BJ (cell line): ENCODE results near the gene CDC25C. TPM values are rescaled to one million over a fixed set of nuclear protein-coding genes. Genes with fewer than 3 reads are reported as not detected.

Experiments used
- CTCF ChIA-PET: fragments of 350-600 bp; formaldehyde crosslinking; extraction: SDS; loops from one replicate; lab custom pipeline; 2021; ENCODE audit warnings: antibody characterized with exemption, inconsistent platforms; lab: Yijun Ruan, JAX
- POLR2A ChIA-PET: fragments of 300-600 bp; sonication (Branson Sonifier 250); formaldehyde crosslinking; extraction: SDS; loops from one replicate; lab custom pipeline; 2021; ENCODE audit warnings: antibody characterized with exemption; lab: Charles Lee
- DNase-seq: peaks from one replicate; pipeline ENCODE4 v3.0.0-alpha.2; 2011; ENCODE audit warnings: low read depth
- H3K27me3 ChIP-seq: 2 replicates; pipeline ENCODE4 v1.6.0; 2011; ENCODE audit warnings: low read length; ENCODE audit not compliant: control insufficient read depth, insufficient read depth
- H3K36me3 ChIP-seq: 2 replicates; pipeline ENCODE4 v1.5.1; 2011; ENCODE audit warnings: low read length; ENCODE audit not compliant: control insufficient read depth, insufficient read depth
- H3K4me3 ChIP-seq: 2 replicates; pipeline ENCODE4 v1.5.1; 2011; ENCODE audit warnings: low read depth, mild to moderate bottlenecking, control low read depth, low read length
- CTCF ChIP-seq: IDR thresholded peaks from 2 replicates; pipeline ENCODE4 v1.5.1; 2011; ENCODE audit warnings: low read depth, mild to moderate bottlenecking, control low read depth, inconsistent platforms, low read length, moderate library complexity; ENCODE audit not compliant: insufficient read depth
- polyA plus RNA-seq: library from polyadenylated mRNA; depleted of rRNA; stranded (reverse); fragments of >200 nt; gene quantifications from 2 replicates; pipeline ENCODE4 v1.2.3, GENCODE V29; 2011

Gene CDC25C
- polyA plus RNA-seq, 1 experiment = 7.8 TPM

GRCh38 chr5:138274189-138274853, 57.3 kb downstream of the CDC25C start, which contains the start of gene GFRA3:
TSS of gene GFRA3 (minus strand) at chr5:138274621. CDS start at chr5:138274424, 197 bp downstream.
- Histone ChIP-seq H3K36me3 (no peaks in the 10 kb centered on the region), H3K27me3 (peaks cover 4% of the 10 kb centered on the region), H3K4me3 (peak within 1 kb of the TSS; percentile 37)
- no peak for DNase-seq
- ChIA-PET POLR2A (no interaction called here), CTCF (interaction anchor here (0.6 to 1.2 kb wide), 3 partner anchors 9 to 97 kb away, joined by 3 read pairs; no protein-coding TSS in a partner anchor)
- no peak for TF ChIP-seq CTCF

GRCh38 chr5:138273834-138274188, 57.8 kb downstream of the CDC25C start:
- ChIA-PET CTCF (no interaction called here), POLR2A (no interaction called here)
- no peak for TF ChIP-seq CTCF
- DNase-seq = no peak
- peak overlapping the region; percentile 37 for H3K4me3 ChIP-seq
- peaks cover 4% of the 10 kb centered on the region for H3K27me3 ChIP-seq
- no peaks in the 10 kb centered on the region for H3K36me3 ChIP-seq

- no peak overlapping the region for H3K4me3 ChIP-seq
- no peak for DNase-seq
- no peak for TF ChIP-seq CTCF
- no peaks in the 10 kb centered on the region for H3K36me3 ChIP-seq
- ChIA-PET POLR2A (no interaction called here), CTCF (interaction anchor here (0.6 to 1.7 kb wide), 2 partner anchors 10 to 17 kb away, joined by 3 to 4 read pairs; no protein-coding TSS in a partner anchor)
- peaks cover 4% of the 10 kb centered on the region for H3K27me3 ChIP-seq
These were observed 58.9 kb downstream of the CDC25C start for GRCh38 chr5:138272681-138273080.

GRCh38 chr5:138271281-138271680, 60.3 kb downstream of the CDC25C start:
- peaks cover 6% of the 10 kb centered on the region for H3K27me3 ChIP-seq
- no peak for DNase-seq
- CTCF ChIA-PET = interaction anchor here (1.7 kb wide), 1 partner anchor 12 kb away, joined by 4 read pairs; no protein-coding TSS in a partner anchor
- no peaks in the 10 kb centered on the region for H3K36me3 ChIP-seq
- POLR2A ChIA-PET = no interaction called here
- no peak for TF ChIP-seq CTCF
- no peak overlapping the region for H3K4me3 ChIP-seq

- DNase-seq = no peak
- Histone ChIP-seq H3K36me3 (no peaks in the 10 kb centered on the region), H3K27me3 (peaks cover 6% of the 10 kb centered on the region), H3K4me3 (no peak overlapping the region)
- ChIA-PET CTCF (interaction anchor here (1.5 kb wide), 1 partner anchor 19 kb away, joined by 6 read pairs; no protein-coding TSS in a partner anchor), POLR2A (no interaction called here)
- no peak for TF ChIP-seq CTCF
These were observed 67.4 kb downstream of the CDC25C start for GRCh38 chr5:138264183-138264582.
